ENCODE results near the gene CSDE1.

DNA sequence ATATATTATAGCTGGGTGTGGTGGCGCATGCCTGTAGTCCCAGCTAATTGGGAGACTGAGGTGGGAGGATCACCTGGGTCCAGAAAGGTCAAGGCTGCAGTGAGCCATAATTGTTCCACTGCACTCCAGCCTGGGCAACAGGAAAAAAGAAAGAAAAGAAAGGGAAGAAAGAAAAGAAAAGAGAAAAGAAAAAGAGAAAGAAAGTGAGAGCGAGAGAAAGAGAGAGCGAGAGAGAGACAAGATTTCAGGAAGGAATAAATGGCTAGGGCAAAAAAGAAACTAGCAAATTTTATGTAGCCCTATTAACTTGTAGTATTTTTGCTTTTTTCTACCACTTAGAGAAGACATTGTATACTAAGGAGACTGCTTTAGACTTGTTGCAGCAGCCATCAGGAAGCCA lies 47.4 kb downstream of the CSDE1 start:
- TF ChIP-seq, protein P1, sequence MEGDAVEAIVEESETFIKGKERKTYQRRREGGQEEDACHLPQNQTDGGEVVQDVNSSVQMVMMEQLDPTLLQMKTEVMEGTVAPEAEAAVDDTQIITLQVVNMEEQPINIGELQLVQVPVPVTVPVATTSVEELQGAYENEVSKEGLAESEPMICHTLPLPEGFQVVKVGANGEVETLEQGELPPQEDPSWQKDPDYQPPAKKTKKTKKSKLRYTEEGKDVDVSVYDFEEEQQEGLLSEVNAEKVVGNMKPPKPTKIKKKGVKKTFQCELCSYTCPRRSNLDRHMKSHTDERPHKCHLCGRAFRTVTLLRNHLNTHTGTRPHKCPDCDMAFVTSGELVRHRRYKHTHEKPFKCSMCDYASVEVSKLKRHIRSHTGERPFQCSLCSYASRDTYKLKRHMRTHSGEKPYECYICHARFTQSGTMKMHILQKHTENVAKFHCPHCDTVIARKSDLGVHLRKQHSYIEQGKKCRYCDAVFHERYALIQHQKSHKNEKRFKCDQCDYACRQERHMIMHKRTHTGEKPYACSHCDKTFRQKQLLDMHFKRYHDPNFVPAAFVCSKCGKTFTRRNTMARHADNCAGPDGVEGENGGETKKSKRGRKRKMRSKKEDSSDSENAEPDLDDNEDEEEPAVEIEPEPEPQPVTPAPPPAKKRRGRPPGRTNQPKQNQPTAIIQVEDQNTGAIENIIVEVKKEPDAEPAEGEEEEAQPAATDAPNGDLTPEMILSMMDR (conservative IDR thresholded peaks at IDR 0.05), result no peak
- no peak for TF ChIP-seq EZH2 (IDR thresholded peaks at IDR 0.05; ENCODE audit: low read depth)

Data from PC-9 (cell line).